Right ventricle myocardium superior (tissue), 1 donor: Measurements from ENCODE around the gene NEK3. TPM values are rescaled to one million over a fixed set of nuclear protein-coding genes. Genes with fewer than 3 reads are reported as not detected.
"Not testable (repeated sequence)": the region's sequence is repeated elsewhere in the genome, so short reads cannot be mapped to it uniquely, and the experiment has no call there.

ENCODE experiments used
- ATAC-seq: fragments of 200-7000 bp; cut with Tn5 transposase; one replicate; pipeline ENCODE4 v1.9.1; 2020; ENCODE audit warnings: mild to moderate bottlenecking; ENCODE audit not compliant: poor library complexity
- DNase-seq: peaks from one replicate; pipeline ENCODE4 v3.0.0-alpha.2; 2020
- intact Hi-C: fragments of 100-400 bp; cut with DNase I; formaldehyde crosslinking; loops from one replicate; pipeline ENCODE4 v1.11.2; 2022
- total RNA-seq: library from RNA; stranded (reverse); fragmentation: NEBNext Ultra II Directional; extraction: Animal tissue kit (Norgen Biotek cat#: 25700); gene quantifications from one replicate; pipeline ENCODE4 v1.2.1, GENCODE V29; 2021
- donor health status: DM: no; HTN: yes; CAD: no; lungs with severe emphysema.

NEK3 gene
- total RNA-seq, 1 donor from 2014 or later: 3.4 TPM

DNA sequence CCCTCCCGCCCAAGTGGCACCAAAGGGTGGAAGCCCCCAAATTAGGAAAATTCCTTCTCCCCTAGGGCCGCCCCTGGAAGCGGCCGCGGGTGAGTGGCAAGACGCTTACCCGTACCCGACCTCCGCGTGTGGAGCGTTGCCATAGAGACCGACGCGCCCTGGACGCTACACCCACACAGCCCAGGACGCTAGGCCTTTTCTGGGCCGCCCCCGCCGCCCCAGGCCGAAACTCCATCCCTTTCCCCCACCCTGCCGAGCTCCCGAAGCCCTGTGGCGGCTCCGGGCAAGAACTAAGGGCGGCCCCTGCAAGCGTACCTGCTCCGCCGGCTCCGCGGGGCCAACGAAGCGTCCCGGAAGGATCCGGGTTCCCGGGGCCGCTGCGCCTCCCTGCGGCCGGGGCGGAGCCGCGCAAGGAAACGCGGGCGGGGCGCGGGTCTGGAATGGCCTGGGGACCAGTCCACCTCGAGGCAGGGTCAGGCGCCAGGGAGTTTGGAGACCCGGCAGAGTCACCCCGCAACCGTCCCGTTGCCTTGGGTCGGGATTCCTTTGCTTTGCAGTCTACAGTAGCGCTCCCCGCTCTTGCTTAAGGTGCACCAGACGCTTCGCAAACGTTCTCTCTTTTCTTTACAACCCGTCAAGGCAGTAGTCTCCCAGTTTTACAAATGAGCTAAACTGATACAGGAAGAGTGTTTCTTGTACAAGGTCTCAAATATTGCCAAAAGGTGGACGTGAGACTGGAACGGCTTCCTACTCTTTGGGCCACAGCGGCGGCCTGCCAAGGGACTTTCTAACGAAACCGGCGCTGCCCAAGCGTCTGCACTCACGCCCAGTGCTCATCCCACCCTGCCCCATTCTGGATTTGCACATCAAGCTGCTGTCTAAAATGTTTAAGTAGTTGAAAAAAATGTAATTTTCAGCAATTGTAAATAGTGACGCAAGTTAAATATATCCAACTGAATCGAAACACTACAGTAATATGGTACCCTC, 30.4 kb downstream of the NEK3 start, which contains the start of gene NEK5:
Gene NEK5 (minus strand): TSS at position 360 of the 987 bp plus-strand sequence. CDS start 1,591 bp downstream, outside the sequence.
- DNase-seq: peak; percentile 78
- intact Hi-C loops: loop anchor here (5.0 kb wide), 2 partner anchors 132 to 232 kb away; no protein-coding TSS in a partner anchor

GRCh38 chr13:52127783-52128702, 31.4 kb downstream of the NEK3 start:
- ATAC-seq: peak; percentile 92
- intact Hi-C loops: loop anchor here (5.0 kb wide), 2 partner anchors 131 to 231 kb away; no protein-coding TSS in a partner anchor

More for the DNA sequence above, 30.4 kb downstream of the NEK3 start, which contains the start of gene NEK5:
- ATAC-seq: peak; percentile 95

GRCh38 chr13:52127378-52127777, 32.0 kb downstream of the NEK3 start:
- intact Hi-C loops: loop anchor here (5.0 kb wide), 2 partner anchors 130 to 230 kb away; no protein-coding TSS in a partner anchor
- ATAC-seq (no peak), DNase-seq (no peak)

More at GRCh38 chr13:52127783-52128702, 31.4 kb downstream of the NEK3 start:
- peak; percentile 49 for DNase-seq

GRCh38 chr13:52125547-52125946, 33.9 kb downstream of the NEK3 start:
- intact Hi-C loops: loop anchor here (5.0 kb wide), 2 partner anchors 128 to 228 kb away; no protein-coding TSS in a partner anchor
- ATAC-seq: no peak
- no peak for DNase-seq

- ATAC-seq: no peak
- intact Hi-C loops: no loop called here
These were observed 40.8 kb downstream of the NEK3 start for GRCh38 chr13:52118595-52118994.

GRCh38 chr13:52118095-52118494, 41.3 kb downstream of the NEK3 start:
- DNase-seq: no peak
- intact Hi-C loops: no loop called here
- ATAC-seq: no peak

More at GRCh38 chr13:52118595-52118994, 40.8 kb downstream of the NEK3 start:
- no peak for DNase-seq

DNA sequence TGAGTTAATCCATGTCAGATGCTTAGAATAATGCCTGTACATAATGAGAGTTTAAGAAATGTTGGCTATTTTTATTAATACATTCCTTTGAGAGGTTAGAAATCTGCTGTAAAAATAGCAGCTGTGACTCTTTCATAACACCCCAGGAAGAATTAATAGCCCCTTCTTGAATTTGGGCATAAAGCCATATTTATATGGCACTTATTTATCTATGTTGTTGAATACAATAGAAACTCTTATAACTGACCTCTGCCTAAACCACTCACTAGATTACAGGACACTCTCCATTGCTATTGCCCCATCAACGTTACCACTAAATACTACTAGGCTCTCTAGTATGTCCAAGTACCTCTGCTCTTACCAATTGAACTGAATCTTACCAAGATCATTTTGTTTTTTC, 46.8 kb downstream of the NEK3 start:
- DNase-seq (no peak), ATAC-seq (peak; percentile 93)
- intact Hi-C loops: no loop called here

- intact Hi-C loops: no loop called here
- no peak for ATAC-seq
These were observed 50.2 kb downstream of the NEK3 start for GRCh38 chr13:52109116-52109670.

GRCh38 chr13:52105841-52106240, 53.6 kb downstream of the NEK3 start:
- no peak for DNase-seq
- intact Hi-C loops: no loop called here
- no peak for ATAC-seq

More at GRCh38 chr13:52109116-52109670, 50.2 kb downstream of the NEK3 start:
- DNase-seq: no peak

DNA sequence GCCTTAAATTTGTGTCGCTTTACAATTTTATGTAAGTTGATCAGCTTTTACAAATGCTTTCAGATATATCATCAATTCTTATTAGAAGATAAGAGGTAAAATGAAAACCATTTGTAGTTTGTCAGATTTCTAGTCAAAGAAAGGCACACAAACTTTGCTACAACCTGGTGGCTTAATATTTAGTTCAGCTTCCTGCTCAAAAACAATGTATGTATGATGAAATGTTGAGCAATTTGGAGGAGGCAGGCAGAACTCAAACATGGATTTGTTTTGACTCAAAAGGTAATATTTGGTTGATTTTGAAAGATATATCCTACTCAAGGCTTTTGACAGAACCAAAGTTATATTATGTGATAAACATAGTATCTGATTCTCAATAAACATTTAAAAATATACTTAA, 54.8 kb downstream of the NEK3 start:
- DNase-seq (no peak), ATAC-seq (no peak)
- intact Hi-C loops: no loop called here

DNA sequence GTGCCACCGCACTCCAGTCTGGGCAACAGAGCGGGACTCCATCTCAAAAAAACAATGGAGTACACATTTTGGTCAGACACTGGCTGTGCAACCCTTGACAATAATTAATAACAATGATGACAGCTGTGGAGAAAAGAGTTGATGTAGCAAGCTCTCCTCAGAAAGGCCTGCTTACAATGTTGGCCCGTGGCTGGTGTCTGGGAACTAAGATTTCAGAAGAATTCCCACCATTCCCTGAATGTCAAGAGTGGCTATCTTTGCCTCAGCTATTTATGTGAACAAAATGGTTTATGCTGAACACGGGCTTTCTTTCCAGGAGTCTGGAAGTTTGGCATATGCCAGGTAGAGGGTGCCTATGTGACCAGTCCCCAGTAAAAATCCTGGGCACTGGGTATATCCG, 56.0 kb downstream of the NEK3 start:
- DNase-seq (no peak), ATAC-seq (no peak)
- intact Hi-C loops: no loop called here

DNA sequence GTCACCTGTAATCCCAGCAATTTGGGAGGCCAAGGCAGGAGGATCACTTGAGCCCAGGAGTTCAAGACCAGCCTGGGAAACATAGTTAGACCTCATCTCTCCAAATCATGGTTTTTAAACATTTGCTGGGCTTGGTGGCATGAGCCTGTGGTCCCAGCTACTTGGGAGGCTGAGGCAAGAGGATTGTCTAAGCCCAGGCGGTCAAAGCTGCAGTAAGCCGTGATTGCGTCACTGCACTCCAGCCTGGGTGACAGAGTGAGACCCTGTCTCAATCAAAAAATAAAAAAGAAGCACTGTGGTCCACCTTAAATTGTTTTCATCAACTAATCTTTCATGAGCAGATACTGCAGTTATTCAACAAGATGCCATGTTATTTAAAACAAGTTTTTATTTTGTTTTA, 57.0 kb downstream of the NEK3 start:
- ATAC-seq, intact Hi-C loops, DNase-seq: not testable (repeated sequence)

GRCh38 chr13:52097197-52097596, 62.2 kb downstream of the NEK3 start:
- intact Hi-C loops: no loop called here
- no peak for DNase-seq
- ATAC-seq: no peak

DNA sequence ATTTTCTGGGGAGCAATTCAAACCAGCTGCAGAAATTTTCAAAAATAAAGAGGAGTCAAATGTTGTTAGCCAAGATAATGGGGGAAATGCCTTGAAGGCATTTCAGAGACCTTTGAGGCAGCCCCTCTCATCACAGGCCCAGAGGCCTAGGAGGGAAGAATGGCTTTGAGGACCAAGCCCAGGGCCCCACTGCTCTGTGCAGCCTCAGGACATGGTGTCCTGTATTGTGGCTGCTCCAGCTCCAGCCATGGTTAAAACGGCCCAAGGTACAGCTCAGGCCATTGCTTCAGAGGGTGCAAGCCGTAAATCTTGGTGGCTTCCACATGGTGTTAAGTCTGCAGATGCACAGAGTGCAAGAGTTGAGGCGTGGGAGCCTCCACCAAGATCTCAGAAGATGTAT, 62.6 kb downstream of the NEK3 start:
- DNase-seq (no peak), ATAC-seq (no peak)
- intact Hi-C loops: no loop called here

DNA sequence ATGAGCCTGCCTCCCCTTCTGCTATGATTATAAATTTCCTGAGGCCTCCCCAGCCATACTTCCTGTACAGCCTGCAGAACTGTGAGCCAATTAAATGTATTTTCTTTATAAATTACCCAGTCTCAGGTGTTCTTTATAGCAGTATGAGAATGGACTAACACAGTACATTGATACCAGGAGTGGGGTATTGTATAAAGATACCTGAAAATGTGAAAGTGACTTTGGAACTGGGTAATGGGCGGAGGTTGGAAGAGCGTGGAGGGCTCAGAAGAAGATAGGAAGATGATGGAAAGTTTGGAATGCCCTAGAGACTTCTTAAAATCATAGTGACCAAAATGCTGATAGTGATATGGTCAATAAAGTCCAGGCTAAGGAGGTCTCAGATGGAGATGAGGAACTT, 63.3 kb downstream of the NEK3 start:
- no peak for DNase-seq
- ATAC-seq: no peak

GRCh38 chr13:52092087-52092486, 67.3 kb downstream of the NEK3 start:
- no peak for DNase-seq
- ATAC-seq: no peak
- intact Hi-C loops: no loop called here

More for the DNA sequence above, 63.3 kb downstream of the NEK3 start:
- intact Hi-C loops: no loop called here

DNA sequence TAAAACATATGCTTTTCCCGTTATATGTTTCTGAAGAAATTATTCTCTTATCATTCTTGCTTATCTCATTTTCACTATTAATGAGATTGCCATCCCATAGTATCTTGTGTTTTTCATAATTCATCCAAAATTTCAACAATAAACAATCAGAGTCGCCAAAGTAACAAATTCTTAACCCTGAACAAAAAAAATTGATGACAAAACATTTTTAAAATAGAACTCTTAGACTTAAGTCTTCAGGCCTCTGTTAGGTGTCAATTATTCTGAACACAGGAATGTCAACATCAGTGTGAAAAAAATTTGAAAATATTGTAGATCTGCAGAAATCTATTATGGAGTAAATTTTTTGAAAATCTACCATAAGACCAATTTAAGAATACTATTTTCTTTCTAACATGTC, 67.9 kb downstream of the NEK3 start:
- intact Hi-C loops: no loop called here

DNA sequence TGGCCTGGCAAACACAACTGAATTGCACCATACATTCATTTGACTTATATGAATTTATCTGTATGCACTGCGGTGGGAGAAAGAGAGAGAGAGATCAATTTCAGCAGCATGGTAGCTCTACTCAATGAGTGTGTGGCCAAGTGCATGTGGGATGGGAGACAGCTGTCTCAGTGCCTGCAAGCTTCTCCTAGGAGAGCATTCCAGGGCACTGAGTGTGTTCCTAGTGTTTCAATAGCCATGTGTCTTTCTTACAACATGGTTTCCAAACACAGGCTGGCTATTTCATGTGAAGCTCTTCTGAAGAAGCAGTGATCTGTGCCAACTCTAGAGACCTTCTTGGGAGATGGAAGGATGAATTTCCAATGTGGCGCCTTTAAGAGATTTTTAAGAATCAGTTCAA, 74.0 kb downstream of the NEK3 start:
- ATAC-seq (no peak), DNase-seq (no peak)
- intact Hi-C loops: no loop called here

More for the DNA sequence above, 67.9 kb downstream of the NEK3 start:
- DNase-seq: no peak
- no peak for ATAC-seq
